Endometrial microvascular endothelial cells (primary cell): Measurements from ENCODE around the gene SFTPA1. TPM values are rescaled to one million over a fixed set of nuclear protein-coding genes. Genes with fewer than 3 reads are reported as not detected.
"Not testable (repeated sequence)": the region's sequence is repeated elsewhere in the genome, so short reads cannot be mapped to it uniquely, and the experiment has no call there.

Experiments
- in situ Hi-C: cut with HindIII; loops from 2 replicates; pipeline ENCODE4 v1.10.0; 2017; ENCODE audit warnings: low sequenced_read_pairs, low pct_unique_long_range_greater_than_20kb; ENCODE audit errors: inconsistent ontology term
- total RNA-seq: library from RNA; depleted of rRNA; stranded (reverse); fragments of >200 nt; gene quantifications from one replicate; pipeline ENCODE4 v1.2.3, GENCODE V29; 2015; ENCODE audit errors: inconsistent ontology term

The SFTPA1 gene
- total RNA-seq, 1 donor from 2014 or later: not detected

DNA sequence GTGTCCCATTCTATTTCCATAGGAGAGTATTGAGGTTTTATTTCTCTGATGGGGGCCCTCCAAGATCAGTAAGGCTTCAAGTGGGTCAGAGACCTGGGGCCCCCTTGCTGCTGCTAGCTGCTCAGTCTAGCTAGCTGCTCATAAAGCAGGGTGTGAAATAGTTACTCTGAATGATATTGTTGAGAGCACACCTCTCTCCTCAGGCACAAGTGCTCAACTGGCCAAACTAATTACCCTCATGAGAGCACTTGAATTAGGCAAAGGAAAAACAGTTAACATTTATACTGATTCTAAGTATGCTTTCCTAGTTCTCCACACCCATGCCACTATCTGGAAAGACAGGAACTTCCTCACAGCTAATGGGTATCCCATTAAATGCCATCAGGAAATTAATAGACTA, 5.4 kb upstream of the SFTPA1 start:
- in situ Hi-C loops: no loop called here

DNA sequence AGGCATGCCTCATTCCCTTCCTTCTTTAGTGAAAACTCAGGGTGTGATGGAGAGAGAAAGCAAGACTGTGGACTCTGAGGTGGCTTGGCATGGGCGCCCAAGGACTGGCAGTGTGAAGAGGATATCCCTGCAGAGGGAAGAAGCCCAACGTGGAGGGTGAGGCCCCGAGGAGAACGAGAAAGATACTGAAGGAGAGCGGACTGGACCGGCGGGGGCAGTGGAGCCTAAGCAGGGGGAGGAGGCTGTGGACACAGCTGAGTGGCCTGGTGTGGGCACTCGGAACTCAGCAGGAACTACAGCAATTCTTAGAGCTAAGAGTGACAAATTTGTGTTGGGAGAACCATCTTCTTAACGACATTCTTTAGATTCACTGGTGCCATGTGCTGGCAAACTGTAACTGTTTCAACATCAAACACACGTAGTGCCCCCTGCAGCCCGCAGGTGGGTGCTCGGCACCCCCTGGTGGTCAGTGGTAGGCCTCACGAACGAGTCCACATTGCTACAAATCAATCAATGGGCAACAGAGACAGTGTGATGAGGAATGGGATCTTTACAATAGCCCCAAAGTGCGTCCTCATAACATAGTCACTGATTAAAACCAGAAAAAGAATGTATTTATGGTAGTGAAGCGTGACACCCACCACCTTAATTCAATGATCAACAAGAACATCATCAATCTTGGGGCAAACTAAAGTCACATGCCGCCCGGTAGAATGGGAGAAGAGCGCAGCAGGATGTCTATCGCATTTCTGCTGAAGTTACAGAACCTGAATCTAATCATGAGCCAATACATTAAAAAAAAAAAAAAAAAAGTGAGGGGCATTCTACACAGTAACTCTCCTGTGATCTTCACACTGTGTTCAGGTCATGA, 2.0 kb upstream of the SFTPA1 start:
- in situ Hi-C loops: no loop called here

- in situ Hi-C loops: not testable (repeated sequence)
These were observed 646 bp downstream of the SFTPA1 start for GRCh38 chr10:79611193-79611976.

DNA sequence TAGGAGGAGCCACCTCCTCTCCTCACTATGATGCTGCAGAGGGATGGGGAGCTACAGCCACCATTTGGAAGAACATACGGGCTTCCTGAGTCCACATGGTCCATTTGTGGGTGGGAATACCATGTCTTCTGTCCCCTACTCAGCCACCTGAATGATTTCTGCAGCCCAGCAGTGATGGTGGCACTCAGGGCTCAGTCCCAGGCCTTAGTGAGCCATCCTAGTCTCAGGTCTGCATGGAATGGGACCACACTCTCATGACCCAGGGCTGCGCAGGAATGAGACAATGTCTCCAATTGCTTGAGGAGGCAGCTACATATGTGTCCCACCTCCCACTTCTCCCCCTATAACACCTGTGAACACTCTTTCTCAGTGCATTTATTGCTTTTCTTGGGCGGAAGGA, 4.8 kb downstream of the SFTPA1 start:
- in situ Hi-C loops: no loop called here

DNA sequence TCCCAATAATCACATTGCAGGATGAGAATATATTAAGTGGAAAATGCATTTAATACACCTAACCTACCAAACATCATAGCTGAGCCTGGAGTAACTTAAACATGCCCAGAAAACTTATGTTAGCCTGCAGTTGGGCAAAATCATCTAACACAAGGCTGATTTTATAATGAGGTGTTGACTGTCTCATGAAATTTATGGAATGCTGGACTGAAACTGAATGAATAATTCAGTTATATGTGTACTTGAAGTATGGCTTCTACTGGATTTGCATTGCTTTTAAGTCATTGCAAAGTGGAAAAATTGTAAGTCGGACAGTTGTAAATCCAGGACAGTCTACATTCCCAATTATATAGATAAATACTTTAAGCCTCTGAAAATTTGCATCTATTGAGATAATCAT, 5.4 kb downstream of the SFTPA1 start:
- in situ Hi-C loops: no loop called here

- in situ Hi-C loops: not testable (repeated sequence)
These were observed 12.9 kb downstream of the SFTPA1 start for GRCh38 chr10:79623663-79624062.

DNA sequence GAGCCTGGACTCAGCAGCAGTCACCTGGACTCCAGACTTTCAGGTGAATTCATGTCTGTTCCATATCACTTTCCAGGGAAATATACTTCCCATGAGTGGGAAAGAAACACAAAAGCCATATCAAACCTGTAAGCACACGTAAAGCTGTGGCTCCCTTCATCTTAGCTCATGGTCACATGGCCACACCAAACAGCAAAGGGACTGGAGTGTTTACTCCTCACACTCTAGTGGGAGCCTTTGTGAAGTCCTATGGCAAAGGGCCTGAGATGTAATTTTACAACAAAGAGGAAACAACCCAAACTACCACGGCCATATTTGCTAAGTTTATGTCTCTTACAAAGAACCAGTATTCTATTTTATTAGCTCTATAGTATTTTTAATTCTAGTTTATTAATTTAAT, 16.3 kb downstream of the SFTPA1 start:
- in situ Hi-C loops: no loop called here

- in situ Hi-C loops: no loop called here
These were observed 17.3 kb downstream of the SFTPA1 start for GRCh38 chr10:79628083-79628482.

- in situ Hi-C loops: no loop called here
These were observed 18.5 kb downstream of the SFTPA1 start for GRCh38 chr10:79628988-79629954.

DNA sequence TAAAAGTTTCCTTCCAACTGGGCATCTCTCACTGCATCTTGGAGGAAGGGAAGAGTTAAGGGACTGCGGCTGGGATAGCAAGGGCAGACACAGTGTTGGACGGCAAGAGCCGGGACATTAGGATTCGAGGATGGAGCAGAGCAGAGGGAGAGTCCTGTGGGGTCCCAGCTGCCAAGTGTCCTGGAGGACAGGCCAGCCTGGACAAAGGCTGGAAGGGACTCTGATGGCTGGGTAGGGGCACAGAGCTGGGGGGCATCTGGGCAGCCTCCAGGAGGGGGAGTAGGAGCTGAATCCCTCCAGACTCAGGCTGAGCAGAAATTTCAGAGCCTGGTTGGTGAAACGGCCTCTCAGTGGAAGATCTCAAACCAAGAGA, 19.2 kb downstream of the SFTPA1 start:
- in situ Hi-C loops: no loop called here

- in situ Hi-C loops: not testable (repeated sequence)
These were observed 26.0 kb downstream of the SFTPA1 start for GRCh38 chr10:79636654-79637199.

- in situ Hi-C loops: no loop called here
These were observed 27.6 kb downstream of the SFTPA1 start for GRCh38 chr10:79638318-79638717.

- in situ Hi-C loops: not testable (repeated sequence)
These were observed 42.0 kb downstream of the SFTPA1 start for GRCh38 chr10:79652695-79653094.

DNA sequence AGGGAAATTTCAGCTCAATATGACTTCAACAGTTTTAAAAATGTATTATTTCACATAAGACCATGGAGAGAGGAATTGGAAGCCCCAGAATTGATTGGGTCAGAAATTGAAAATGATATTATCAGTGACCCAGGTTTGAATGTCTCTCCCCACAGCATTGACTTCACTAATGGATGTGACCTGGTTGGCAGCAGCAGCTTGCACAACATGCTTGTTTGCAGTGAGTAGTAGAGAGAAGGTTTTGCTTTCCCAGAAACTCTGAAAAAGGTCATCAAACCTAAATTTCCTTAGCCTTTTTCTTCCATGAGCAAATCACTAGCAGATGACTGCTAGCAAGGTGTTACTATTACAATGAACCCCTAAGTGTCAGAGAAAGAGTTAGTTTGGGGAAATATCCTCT, 52.5 kb downstream of the SFTPA1 start:
- in situ Hi-C loops: not testable (repeated sequence)

DNA sequence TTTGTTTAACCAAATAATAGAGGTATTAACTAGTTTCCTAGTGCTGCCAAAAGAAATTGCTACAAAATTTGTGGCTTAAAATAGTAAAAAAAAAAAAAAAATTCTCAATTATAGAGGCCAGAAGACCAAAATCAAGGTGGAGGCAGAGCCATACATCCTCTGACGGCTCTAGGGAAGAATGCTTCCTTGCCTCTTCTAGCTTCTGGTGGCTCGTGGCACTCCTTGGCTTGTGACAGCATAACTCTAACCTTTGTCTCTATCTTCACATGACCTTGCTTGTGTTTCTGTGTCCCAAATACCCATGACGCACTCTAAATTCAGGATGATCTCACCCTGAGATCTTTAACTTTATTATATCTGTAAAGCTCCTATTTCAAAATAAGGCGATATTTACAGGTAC, 53.9 kb downstream of the SFTPA1 start:
- in situ Hi-C loops: not testable (repeated sequence)
